ENCODE data around the gene CES4A. TPM values are rescaled to one million over a fixed set of nuclear protein-coding genes. Genes with fewer than 3 reads are reported as not detected.
"Not testable (repeated sequence)": the region's sequence is repeated elsewhere in the genome, so short reads cannot be mapped to it uniquely, and the experiment has no call there.

Gene CES4A
- total RNA-seq, 2 donors from 2014 or later: 7.8 to 20.6 TPM

DNA sequence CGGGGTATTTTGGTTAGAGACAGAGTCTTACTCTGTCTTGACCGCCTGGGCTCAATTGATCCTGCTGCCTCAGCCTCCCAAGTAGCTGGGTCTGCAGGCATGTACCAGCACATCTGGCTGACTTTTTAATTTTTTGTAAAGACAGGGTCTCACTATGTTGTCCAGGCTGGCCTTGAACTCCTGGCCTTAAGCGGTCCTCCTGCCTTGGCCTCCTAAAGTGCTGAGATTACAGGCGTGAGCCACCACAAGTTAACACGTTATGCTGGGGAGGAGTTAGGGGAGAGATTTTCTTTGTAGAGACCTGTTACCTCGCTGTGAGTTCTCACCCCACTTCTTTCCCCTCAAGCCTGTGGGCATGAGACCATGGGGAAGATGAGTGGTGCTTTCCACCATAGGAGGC, 1.8 kb upstream of the CES4A start:
- Histone ChIP-seq H3K27me3 (no peaks in the 10 kb centered on the region), H3K9me3 (no peaks in the 10 kb centered on the region), H3K4me1 (no peaks in the 10 kb centered on the region), H3K36me3 (no peaks in the 10 kb centered on the region), H3K27ac (no peak overlapping the region), H3K4me3 (no peak overlapping the region)
- TF ChIP-seq, protein P1, sequence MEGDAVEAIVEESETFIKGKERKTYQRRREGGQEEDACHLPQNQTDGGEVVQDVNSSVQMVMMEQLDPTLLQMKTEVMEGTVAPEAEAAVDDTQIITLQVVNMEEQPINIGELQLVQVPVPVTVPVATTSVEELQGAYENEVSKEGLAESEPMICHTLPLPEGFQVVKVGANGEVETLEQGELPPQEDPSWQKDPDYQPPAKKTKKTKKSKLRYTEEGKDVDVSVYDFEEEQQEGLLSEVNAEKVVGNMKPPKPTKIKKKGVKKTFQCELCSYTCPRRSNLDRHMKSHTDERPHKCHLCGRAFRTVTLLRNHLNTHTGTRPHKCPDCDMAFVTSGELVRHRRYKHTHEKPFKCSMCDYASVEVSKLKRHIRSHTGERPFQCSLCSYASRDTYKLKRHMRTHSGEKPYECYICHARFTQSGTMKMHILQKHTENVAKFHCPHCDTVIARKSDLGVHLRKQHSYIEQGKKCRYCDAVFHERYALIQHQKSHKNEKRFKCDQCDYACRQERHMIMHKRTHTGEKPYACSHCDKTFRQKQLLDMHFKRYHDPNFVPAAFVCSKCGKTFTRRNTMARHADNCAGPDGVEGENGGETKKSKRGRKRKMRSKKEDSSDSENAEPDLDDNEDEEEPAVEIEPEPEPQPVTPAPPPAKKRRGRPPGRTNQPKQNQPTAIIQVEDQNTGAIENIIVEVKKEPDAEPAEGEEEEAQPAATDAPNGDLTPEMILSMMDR (IDR thresholded peaks at IDR 0.05): no peak
- DNase-seq (ENCODE audit: low spot score): no peak

DNA sequence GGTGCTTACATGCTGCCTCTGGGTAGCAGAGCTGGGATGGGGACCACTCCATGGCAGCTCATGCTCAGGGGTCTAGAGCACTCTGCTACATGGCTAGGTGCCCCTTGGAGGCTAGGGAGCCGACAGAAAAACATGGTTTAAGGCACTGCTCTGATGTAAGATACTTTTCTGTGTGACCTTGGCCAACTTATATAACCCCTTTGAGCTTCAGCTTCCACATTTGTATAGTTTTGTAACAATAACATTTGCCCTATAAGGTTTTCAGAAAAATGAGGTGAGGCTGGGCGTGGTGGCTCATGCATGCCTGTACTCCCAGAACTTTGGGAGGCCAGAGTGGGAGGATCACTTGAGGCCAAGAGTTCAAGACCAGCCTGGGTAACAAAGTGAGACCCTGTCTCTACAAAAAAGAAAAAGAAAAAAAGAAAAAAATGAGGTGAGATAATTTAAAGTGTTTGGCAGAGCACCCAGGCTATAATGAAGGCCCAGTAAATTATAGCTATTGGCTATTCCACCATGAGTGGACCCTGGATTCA, 3.2 kb downstream of the CES4A start:
- no peak overlapping the region for H3K27ac ChIP-seq
- TF ChIP-seq, protein P1 (IDR thresholded peaks at IDR 0.05): no peak
- no peaks in the 10 kb centered on the region for H3K36me3 ChIP-seq
- H3K4me1 ChIP-seq: peaks cover 0 to 9% of the 10 kb centered on the region in 2 donors
- no peaks in the 10 kb centered on the region for H3K27me3 ChIP-seq
- H3K4me3 ChIP-seq: no peak overlapping the region
- H3K9me3 ChIP-seq: no peaks in the 10 kb centered on the region
- no peak for DNase-seq (ENCODE audit: low spot score)

DNA sequence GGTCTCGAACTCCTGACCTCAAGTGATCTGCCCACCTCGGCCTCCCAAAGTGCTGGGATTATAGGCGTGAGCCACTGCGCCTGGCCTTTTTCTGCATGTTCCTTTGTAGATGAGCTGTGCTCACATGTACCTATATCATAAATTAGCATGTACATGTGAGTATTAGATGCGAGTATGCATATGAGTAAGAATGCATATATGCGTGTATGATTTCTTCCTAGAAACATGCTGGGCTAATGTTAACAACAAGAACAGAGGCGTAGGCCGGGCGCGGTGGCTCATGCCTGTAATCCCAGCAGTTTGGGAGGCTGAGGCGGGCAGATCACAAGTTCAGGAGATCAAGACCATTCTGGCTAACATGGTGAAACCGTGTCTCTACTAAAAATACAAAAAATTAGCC, 5.2 kb downstream of the CES4A start:
- H3K9me3 ChIP-seq; H3K4me3 ChIP-seq; H3K27me3 ChIP-seq; H3K27ac ChIP-seq; DNase-seq (ENCODE audit: low spot score); H3K36me3 ChIP-seq: not testable (repeated sequence)
- peaks cover 0 to 20% of the 10 kb centered on the region in 2 donors for H3K4me1 ChIP-seq

DNA sequence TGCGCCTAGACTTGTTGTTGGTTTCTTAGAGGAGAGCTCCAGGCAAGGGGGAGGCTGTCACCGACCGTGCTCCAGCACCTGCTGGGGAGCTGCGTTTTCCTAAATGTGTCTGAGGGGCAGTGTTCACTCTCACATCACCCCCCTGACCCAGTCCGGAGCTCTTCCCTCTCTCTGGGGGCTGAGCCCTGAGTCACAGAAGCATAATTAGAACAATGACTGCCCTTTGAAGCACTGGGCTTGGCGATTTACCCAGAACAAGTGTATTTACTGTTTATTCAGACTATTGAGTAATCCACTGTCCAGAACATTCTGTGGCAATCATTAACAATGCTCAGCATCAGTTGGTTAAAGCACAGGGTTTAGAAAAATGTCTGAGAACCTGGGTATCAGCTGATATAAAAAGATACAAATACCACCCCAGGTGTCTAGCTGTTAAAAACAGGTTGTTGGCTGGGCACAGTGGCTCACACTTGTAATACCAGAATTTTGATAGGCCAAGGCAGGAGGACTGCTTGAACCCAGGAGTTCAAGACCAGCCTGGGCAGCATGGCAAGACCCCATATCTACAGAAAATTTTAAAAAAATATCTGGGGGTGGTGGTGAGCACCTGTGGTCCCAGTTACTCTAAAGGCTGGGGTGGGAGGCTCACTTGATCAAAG, 8.1 kb downstream of the CES4A start:
- TF ChIP-seq, protein P1 (IDR thresholded peaks at IDR 0.05): no peak
- Histone ChIP-seq H3K27me3 (no peaks in the 10 kb centered on the region), H3K27ac (peak overlapping the region; percentile 71 to 84), H3K4me1 (peaks cover 0 to 35% of the 10 kb centered on the region in 2 donors), H3K36me3 (no peaks in the 10 kb centered on the region), H3K4me3 (no peak overlapping the region), H3K9me3 (no peaks in the 10 kb centered on the region)
- DNase-seq (ENCODE audit: low spot score): peak; percentile 87

DNA sequence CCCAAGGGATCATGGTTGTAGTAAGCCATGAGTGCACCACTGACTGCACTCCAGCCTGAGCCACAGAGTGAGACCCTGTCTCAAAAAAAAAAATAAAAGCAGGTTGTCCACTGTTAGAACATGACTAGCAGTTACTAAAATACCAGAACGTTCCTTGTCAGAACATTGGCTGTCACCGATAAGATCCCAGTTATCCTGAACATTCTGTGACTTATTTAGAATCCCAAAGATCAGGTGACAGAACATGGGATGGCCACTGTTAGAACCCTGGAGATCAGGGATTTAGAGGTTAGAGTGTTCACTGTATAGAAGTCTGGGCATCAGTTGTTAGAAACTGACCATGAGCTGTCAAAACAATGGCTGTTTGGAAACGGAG, 8.6 kb downstream of the CES4A start:
- no peaks in the 10 kb centered on the region for H3K36me3 ChIP-seq
- no peak for DNase-seq (ENCODE audit: low spot score)
- TF ChIP-seq, protein P1 (IDR thresholded peaks at IDR 0.05): no peak
- peak overlapping the region; percentile 71 to 84 for H3K27ac ChIP-seq
- no peaks in the 10 kb centered on the region for H3K9me3 ChIP-seq
- H3K4me1 ChIP-seq: peaks cover 0 to 38% of the 10 kb centered on the region in 2 donors
- no peak overlapping the region for H3K4me3 ChIP-seq
- no peaks in the 10 kb centered on the region for H3K27me3 ChIP-seq

DNA sequence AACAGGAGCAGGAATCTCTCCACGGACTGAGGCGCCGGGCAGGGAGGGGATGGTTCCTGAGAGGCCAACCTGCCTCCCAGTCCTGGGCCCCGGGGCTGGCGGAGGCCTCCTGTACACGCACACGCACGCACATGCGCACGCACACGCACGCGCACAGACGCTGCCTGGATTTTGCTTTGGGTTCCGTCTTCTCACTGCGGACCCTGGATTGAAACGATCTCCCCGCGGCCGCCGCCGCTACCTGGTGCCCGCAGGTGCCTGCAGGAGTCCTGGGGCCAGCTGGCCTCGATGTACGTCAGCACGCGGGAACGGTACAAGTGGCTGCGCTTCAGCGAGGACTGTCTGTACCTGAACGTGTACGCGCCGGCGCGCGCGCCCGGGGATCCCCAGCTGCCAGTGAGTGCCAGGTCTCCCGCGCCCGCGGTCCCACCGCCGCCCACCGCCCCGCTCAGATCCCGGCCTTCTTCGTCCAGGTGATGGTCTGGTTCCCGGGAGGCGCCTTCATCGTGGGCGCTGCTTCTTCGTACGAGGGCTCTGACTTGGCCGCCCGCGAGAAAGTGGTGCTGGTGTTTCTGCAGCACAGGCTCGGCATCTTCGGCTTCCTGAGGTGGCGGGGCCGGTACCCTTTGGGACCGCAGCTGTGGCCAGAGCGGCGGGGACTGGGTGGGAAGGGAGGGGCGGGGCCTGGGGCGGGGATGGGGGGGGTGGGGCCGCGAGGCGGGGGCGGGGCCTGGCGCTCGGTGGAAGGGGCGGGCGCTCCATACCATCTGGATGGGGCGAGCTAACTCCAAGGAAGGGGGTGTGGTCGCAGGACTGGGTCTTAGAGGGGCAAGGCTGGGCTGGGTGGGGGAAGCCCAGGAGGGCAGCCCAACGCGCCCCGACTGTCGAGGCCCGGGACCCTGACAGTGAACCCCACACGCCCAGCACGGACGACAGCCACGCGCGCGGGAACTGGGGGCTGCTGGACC, 12.3 kb downstream of the CES4A start:
- TF ChIP-seq, protein P1 (IDR thresholded peaks at IDR 0.05): no peak
- Histone ChIP-seq H3K4me1 (peaks cover 0 to 38% of the 10 kb centered on the region in 2 donors), H3K27ac (peak overlapping the region; percentile 49 to 59), H3K36me3 (no peaks in the 10 kb centered on the region), H3K4me3 (peak overlapping the region; percentile 37 to 54), H3K27me3 (no peaks in the 10 kb centered on the region), H3K9me3 (no peaks in the 10 kb centered on the region)
- DNase-seq (ENCODE audit: low spot score): peak; percentile 78
